HG03045 (cell line): ENCODE results near the gene PSMA3.
"Not testable (repeated sequence)": the region's sequence is repeated elsewhere in the genome, so short reads cannot be mapped to it uniquely, and the experiment has no call there.

ENCODE experiments used
- ATAC-seq: cut with Tn5 transposase; IDR thresholded peaks from one replicate; pipeline ENCODE4 v1.9.1; 2021; ENCODE audit warnings: mild to moderate bottlenecking, moderate library complexity; ENCODE audit not compliant: unreplicated experiment

PSMA3 gene

DNA sequence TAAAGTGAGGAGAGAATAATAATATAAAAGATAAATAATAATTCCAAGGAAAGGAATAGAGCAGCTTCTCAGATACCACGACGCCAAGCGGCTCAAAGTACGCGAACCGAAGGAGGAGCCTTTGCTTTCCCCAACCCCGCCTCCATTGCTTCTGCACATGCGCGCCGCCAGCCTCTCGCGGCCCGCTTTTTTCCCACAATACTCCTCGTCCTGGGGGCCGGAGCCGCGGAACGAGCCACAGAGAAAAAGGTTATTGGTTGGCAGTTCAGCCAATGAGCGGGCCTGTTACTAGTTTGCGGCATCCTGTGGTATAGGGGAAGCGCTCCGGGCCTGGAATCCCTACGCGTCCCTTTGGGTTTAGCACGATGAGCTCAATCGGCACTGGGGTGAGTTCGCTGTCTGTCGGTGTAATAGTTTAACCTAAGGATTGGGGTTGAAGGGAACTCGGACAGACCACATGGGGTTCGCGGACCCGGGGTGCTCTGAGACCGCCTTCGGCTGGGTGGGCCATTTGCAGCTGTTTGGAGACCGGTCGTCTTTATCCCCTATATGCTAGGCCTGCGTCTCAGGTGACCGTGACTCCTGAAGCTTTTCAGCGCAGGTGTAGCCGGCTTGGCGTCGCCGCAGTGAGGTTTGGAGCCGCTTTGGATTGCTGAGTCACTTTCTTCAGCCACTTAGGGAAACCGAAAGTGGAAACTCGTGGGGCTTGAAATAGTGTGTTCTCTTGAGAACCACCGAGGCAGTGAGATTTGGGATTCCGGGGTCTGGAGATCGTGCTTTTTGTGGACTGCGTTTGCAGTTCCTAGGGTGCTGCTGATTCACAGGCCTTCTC is at the start of gene PSMA3:
Gene PSMA3 (plus strand): TSS at position 288 of the 832 bp plus-strand sequence. CDS start 78 bp downstream, at position 366.
- peak; percentile 94 for ATAC-seq

DNA sequence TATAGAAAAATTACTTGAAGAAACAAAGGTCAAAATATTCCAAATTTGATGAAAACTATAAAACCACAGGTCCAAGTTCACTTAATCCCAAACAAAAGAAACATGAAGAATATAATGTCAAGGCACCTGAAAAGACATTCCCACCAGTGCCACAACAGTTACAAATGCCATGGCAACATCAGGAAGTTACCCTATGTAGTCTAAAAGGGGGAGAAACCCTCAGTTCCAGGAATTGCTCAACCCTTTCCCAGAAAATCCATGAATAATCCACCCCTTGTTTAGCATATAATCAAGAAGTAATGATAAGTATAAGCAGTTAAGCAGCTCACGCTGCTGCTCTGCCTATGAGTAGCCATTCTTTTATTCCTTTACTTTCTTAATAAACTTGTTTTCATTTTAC is 48.4 kb upstream of the PSMA3 start:
- no peak for ATAC-seq

DNA sequence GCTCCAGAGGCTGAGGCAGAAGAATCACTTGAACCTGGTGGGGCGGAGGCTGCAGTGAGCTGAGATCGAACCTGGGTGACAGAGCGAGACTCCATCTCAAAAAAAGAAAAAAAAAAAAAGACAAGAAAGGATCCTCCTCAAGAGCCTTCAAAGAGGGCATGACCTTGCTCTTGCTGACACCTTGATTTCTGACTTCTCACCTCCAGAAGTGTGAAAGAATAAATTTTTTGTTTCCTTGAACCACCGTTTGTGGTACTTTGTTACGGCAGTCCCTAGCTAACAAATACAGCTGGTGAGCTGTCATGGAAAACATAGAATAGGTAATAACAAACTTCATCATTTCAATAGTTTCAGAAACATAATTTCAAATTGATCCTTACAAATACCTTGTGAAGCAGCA is 46.6 kb upstream of the PSMA3 start:
- ATAC-seq = no peak

DNA sequence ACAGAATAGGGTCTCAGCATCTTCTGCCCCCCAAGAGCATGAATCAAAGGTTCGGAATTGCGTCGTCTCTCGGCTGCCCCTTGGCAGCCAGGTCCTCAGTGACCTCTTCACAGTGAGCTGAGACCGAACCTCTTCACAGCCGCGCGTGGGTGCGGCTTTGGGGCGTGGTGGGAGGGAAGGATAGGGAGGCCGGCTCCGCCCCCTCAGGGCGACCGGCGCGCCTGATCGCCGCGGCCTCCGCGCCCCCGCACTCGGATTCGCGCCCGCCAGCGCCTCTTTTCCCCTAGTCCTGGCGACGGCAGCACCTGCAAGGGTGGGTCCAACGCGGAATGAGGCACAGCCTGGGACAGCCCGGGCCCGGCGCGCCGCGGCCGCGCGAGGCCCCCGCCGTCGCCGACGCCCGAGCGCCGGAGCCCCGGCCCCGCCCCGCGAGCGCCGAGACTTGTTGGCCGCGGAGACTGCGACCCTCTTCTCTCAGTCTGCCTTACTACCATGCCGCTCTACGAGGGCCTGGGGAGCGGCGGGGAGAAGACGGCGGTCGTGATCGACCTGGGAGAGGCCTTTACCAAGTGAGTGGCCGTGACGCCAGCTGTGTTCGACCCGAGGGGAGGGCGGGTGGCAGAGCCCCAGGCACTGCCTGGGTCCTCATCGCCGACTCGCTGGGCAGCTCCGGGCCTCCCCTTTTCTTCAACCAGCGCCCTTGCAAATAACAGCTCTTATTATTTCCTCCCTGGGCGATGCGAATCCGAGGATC is 44.7 kb upstream of the PSMA3 start, which contains the start of gene ACTR10:
Gene ACTR10 (plus strand): TSS at position 424 of the 754 bp plus-strand sequence. CDS start 69 bp downstream, at position 493.
- ATAC-seq = peak; percentile 96

DNA sequence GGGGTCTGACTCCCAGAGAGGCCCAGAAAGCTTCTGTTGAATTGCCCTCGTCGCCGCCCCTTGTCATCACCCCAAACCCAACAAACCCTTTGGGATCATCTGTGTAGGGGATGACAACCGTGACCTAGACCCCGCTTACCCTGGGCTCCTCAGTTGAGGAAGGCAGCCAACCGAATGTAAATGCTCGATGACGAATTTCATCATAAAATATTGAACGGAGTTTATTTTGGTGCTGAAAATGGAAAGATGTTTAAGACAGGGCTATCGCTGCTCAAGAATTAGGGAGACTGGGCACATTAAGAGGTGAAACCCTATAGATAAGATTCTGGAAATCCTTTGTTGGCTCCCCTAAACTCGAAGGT is 44.2 kb upstream of the PSMA3 start:
- peak; percentile 8 for ATAC-seq

DNA sequence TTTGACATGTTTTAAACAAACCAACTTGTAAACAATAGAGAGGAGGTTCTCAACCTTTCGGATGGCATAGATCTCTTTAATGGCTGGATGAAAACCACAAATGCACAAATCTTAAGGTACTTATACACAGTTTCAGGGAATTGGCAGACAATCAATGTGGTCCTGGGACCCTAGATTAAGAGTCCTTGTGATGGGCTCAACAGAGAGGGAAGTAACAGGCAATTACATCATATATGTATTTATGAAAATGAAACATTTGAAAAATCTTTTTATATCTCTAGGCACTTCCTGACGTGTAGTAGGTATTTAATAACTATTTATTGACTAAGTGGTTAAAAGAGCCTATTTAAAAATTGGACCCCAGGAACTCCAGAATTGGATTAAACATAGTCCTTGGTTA is 43.8 kb upstream of the PSMA3 start:
- ATAC-seq = no peak

DNA sequence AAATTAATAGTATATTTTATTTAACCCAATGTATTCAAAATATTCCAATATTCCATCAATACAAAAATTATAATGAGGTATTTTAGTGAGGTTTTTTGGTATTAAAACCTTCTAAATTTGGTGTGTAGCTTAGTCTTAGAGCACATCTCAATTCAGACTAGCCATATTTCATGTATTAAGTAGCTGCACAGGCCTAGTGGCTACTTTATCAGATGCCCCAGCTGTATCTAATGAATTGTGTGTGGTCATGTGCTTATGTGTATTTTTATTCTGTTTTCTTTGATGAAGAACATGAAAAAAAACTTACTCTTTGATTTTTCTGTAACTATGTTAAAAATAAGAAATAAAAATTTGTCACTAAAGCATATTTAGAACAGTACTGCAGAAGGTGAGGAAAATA is 31.5 kb upstream of the PSMA3 start:
- ATAC-seq = no peak

DNA sequence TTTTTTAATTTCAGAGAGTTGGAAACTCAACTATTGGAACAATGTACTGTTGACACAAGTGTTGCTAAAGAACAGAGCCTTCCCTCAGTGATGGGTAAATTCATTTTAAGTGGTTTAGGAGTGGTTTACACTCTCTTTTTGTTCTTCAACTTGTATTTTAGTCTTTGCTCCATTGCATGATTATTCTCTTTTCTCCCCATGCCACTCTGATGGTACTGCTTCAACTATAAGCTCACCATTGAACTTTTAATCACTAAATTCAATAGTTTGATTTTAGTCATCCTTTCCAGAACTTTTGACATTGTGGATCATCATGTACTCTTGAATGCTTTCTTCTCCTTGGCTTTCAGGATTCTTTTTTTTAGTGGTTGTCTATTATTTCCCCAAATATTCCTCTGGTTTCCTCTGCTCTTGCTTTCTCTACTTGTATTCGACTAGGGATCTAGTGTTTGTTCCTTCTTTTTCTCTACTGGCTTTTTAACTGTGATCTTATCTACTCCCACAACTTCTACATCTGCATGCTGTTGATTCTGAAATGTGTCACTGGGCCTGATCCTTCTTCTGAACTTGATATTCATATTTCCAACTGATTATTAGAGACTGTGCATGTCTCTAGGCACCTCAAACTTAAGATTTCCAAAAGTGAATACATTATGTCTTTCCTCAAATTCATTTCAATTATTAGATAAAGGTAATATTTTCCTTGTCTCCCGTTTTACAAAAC is 29.3 kb upstream of the PSMA3 start:
- ATAC-seq = no peak

DNA sequence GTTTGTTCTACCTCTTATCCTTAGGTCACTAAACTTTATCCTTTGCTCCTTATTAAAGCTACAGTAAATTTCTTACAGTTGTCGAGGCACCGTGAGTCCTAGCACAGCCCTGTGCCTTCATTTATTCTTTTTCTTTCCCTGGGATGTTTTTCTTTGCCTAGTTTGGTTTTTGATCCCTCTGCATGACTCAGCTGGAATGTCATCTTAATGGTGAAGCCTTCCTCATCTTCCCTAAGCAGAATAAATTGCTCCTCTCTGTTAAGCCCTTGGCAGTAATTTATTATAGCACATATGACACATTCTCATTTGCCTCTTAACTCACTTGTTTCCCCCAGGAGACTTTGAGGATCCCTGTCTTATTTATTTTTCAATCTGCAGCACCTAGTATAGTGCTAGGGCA is 28.1 kb upstream of the PSMA3 start:
- ATAC-seq = no peak

DNA sequence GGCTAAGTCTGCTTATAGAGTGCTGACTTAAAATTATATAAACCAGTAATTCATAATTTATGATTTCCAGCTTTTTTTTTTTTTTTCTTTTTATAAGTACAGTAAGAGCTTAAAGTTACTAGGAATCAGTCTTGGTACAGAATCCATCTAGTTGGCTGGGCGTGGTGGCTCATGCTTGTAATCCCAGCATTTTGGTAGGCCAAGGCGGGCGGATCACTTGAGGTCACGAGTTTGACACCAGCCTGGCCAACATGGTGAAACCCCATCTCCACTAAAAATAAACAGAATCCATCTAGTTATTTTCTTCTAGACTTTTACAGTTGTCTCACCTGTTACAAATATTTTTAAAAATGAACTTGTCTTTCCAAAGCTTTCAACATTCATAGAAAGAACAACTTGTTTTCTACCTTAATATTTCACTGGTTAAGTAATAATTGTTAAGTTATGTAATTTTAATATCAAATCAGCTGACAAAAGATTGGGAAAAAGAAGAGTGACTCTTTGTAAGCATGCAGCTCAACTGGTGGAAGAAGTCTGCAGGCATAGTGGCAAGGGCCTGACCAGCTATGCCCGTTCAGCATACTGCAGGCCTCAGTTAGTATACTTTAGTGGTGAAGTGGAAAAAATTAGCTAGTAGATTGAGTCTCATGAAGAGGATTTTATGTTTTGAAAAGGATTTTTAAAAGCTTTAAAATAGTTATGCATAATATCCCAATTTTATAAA is 17.4 kb upstream of the PSMA3 start:
- ATAC-seq = no peak

DNA sequence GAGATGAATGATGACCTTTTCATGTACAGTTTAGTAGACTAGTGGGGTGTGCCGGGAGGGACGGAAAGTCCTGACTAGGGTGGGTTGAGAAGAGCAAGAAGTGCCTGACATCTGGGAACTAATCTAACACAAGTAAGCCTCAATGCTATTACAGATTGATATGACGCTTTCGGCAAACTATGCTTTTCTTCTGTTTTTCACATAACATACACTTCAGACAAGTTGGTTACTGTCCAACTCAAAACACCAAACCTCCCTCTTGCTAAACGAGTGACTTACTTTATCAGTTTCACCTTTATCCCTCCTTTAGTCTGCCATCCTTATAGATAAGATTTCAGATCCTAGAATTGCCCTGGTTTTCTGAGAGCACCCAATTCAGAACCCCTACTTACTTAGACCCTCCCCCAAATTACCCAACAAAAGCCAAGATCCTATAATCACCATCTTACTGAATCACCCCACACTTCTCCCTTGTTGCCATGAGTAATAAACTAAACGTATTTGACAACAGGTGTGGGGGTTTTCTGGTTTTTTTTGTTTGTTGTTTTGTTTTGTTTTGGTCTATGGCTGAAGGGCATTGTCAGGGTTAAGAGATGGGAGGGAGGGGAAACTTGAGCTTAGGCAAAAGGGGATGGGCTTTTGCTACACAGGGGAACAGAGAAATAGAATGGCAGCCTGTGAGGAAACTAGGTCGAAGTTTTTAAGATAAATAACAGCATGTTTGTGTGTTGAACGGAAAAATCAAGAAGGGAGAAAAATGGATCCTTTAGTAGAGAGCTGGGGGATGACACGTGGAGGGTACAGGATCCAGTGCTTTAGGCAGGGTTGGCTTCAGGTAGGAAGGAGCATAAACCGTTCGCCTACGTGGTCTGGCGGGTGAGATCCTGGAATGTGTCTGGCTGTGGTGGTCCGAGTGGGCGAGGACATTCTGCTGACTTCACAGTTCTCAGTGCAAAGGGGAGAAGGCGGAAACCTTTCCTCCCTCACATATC is 6.1 kb upstream of the PSMA3 start:
- no peak for ATAC-seq

DNA sequence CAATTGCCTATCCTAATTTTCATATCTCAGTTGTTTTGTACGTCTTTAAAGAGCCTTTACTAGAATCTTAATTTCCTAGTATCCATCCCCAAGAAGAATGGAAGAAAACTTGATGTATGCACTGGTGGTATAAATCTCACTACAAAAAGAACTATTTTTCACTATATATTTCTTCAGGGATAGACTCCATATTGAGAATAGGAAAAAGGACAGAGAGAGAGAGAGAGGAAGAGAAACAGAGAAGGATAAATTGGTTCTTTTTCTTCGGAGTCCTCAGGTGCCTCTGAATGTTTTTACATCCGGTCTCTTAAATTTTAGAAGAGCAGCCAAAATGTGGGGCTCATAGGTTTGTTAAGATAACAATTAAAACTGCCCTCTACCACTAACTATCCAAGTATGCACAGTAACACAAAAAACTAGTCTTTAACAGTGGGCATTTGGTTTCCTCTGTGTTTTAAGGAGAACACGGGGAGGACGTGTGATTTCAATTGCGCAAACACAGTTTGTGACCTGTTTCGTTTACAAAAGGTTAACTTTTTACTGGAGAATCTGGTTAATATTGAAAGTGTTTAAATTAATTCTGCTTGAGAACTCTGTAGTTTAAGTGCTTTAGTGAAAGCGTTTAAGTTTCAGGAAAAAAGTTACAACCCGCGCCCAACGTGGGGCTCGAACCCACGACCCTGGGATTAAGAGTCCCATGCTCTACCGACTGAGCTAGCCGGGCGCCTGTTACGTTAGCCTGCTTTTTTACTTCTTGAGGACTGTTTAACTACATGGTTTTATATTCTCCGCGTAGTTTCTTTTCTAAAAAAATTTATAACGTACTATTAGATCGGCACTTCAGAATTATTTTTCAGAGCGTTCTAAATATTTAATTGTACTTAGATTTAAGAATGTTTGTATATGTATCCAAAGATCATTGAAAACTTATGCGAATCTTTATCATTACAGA is 5.1 kb upstream of the PSMA3 start:
- ATAC-seq = no peak

DNA sequence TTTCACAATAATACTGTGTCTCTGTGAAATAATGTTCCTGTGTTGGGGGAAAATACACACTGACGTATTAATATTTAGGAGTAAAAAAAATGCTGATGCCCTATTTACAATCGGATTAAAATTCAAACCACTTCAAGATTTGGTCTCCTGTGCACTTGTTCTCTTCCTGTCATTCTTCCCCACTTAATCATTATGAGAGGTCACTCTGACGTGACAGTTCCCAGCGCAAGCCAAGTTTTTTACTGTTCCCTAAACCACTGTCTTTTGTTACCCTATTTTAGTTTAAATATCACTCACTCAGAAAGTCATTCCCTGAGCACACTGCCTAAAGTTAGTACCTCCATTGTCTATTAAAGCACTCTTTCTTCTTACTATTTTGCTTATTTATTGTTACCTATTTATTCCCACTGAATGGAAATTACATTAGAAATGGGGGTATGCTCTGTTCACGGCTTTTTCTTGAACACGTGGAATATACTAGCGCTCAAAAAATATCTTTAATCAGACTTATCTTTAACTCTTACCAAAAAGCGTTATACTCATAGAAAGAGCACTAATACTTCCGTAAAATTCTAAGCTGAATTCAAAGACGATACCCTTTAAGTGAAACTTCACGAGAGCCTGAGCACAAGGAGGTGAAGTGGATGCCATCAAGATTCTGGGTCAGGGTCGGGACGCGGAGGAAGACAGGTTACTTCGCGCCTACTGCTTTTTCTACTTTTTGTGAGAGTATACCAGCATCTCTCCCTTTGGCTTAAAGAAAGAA is 670 bp upstream of the PSMA3 start:
- ATAC-seq = peak; percentile 36

DNA sequence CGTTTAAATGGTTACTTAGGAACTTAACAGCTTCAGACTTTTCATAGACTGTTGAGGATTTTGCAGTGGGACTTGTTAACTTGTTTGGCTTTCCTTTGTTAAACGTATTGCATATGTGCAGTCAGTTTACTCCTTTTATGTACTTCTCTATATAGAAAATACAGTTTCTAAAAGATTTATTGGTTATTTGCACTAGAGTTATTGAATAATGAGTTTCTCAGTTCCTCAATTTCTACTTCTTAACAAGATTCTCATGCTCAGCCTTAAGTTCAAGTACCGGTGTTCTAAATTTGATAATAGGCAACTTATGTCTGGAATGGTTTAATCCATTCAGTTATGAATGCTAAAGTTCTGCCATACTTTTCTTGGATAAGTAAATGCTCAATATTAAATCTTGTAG is 919 bp downstream of the PSMA3 start:
- no peak for ATAC-seq

DNA sequence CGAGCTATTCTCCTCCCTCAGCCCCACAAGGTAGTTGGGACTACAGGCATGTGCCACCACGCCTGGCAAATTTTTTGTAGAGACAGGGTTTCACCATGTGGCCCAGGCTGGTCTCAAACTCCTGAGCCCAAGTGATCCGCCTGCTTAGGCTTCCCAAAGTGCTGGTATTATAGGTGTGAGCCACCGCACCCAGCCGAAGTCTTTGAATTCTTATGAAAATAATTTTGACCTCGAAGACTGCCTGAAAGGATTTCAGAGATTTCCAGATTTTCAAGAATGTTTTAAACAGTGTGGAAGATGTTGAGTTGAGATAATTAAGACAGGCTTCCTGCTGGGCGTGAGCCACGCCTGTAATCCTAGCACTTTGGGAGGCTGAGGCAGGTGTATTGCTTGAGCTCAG is 5.0 kb downstream of the PSMA3 start:
- no peak for ATAC-seq

DNA sequence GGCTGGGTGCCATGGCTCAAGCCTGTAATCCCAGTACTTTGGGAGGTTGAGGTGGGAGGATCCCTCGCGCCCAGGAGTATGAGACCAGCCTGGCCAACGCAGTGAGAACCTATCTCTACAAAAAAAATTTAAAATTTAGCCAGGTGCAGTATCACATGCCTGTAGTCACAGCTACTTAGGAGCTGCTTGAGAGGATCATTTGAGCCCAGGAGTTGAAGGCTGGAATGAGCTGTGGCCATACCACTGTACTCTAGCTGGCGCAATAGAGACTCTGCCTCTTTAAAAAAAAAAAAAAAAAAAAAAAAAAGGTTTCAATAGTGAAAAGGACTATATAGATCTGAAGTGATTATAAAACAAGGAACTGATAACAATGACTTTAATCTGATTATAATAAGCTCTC is 13.5 kb downstream of the PSMA3 start:
- no peak for ATAC-seq

DNA sequence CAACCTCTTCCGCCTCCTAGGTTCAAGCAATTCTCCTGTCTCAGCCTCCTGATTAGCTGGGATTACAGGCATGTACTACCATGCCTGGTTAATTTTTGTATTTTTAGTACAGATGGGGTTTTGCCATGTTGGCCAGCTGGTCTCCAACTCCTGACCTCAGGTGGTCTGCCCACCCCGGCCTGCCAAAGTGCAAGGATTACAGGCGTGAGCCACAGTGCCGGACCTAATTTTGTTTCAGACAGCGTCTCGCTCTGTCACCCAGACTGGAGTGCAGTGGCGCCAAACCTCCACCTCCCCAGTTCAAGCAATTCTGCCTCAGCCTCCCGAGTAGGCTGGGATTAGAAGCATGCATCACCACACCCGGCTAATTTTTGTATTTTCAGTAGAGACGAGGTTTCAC is 17.4 kb downstream of the PSMA3 start:
- not testable (repeated sequence) for ATAC-seq

DNA sequence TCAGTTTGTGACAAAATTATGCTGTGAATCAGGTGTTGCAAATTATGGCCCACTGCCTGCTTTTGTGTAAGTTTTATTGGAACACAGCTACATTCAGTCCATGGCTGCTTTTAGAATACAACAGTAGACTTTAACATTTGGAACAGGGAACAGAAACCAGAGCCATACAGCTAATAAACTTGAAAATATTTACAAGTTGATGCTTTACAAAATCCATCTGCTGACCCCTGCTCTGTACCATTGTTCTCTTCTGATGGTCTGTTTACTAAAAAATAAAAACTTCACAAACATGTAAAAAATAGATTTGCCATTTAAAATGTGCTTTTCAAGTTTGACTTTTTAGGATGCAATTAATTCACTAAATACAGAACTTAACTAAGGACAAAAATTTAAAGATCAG is 20.8 kb downstream of the PSMA3 start:
- ATAC-seq = no peak
